ENCODE measurements around the gene MOXD1.
"Not testable (repeated sequence)": the region's sequence is repeated elsewhere in the genome, so short reads cannot be mapped to it uniquely, and the experiment has no call there.

Gene MOXD1

DNA sequence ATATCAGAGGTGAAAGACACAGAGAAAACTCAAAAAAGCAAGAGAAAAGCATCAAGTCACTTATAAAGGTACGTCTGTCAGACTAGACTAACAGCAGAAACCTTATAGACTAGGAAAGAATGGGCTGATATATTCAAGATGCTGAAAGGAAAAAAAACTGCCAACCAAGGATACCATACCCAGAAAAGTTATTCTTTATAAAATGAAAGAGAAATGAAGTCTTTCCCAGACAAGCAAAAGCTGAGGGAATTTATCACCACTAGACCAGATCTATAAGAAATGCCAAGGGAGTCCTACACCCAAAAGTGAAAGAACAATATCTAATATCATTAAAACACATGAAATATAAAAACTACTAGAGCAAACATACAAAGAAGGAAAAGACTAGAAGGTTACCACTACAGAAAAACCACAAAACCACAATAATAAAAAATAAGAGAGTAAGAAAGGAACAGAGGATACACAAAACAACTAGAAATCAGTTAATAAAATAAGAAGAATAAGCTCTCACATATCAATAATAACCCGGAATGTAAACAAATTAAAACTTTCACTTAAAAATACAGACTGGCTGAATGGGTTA is 6.2 kb downstream of the MOXD1 start:
- DNase-seq: no peak

DNA sequence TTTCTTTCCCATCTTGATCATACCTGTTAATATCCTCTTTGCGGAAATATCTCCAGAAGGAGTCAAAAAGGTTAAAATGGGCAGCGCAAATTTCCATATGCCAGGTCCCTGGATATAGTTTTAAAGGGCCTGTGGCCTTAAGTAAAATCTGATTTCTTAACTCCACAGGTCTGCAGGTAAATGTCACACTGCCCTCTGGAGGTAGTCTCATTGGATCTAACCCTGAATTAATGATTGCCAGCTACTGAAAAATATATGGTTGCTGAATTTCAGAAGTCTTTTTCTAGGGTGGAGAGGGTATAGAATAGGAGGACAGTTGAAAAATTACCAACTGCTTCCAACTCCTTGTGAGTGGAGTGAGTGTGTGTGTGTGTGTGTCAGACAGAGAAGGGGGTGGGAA is 8.5 kb downstream of the MOXD1 start:
- DNase-seq: no peak

DNA sequence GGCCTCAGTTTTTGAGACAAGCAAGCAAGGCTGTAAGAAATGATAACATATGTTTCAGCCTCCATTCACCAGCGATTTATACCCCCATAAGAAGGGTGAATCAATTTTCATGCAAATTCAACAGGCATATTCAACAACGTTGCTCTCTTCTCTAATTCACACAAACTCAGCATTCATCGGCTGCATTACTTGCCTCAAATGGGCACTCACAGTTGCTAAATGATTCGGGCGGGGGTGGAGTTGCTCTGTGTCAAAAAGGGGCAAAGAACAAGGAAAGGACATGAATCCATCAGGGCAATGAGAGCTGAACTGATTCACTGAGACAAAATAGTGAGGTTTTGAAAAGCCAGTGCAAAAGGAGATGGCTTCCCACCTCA is 9.0 kb downstream of the MOXD1 start:
- DNase-seq: no peak

DNA sequence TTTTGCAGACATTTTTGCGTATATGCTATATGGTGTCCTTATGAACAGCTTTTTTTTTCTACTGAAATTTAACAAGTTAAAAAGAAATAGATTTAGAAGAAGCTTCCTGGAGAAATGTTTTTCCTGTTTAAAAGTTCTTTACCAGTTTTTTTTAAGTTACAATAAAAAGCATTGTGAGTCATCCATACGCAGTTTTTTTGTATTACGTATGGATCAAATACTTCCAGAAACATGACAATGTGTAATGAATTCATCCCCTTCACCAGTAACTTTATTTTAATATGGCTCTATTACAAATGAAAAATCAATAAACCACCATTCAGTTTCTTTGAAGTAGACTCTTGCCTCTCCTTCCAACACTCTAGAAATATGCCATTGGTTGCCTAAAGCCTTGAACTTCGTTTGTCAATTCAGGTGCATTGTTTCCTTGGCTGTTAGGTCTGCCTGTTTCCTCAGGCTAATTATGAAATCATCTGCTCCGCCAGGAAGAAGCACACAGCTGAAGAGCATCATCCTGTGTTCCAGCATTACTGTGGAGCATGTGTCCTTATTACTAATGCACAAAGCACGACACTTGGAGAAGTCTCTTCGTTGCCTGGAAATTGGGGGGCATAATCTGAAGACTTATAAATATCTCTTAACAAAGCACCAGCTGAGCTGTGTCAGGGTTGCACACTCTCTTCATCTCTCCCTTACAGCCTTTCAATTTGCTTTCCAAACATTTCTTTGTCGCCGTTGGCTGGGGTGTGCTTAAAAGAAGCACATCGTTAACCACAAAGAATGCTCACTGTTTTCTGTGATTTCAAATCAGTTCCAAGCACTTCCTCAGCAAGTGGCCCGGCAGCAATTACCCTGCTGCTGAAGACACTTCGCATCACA is 9.6 kb downstream of the MOXD1 start:
- no peak for DNase-seq

DNA sequence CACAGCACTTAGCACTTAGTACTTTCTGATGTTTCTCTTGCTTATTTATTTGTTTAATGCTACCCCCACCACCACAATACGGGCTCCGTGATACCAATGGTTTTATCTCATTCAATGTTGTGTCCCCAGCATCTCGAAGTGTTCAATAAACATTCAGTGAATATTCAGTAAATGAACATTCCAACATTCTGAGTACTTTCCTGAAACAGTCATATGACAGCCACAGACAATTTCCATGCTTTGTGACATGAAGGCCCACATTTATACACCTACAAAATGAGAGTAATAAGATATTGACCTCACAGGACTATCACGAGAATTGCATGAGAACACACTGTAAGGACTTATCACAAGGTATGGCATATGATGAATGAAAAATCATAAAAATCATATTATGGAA is 10.8 kb downstream of the MOXD1 start:
- DNase-seq: no peak

DNA sequence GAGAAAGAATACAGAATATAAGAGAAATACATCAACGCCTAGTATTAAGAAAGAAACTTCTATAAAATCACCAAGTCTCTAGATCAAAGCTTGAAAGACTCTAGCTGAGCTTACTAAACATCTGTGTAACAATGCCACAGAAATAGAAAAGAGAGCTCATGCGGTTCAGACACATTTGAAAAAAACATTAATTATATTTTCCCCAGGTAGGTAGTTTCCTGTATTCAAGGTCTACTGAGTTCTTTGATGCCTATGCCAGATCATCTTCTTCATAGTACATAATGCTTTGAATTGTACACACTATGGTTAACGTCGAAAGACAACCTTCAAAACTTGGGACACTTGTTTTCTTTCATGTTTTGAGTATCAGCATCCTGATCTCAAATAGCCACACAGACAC is 11.3 kb downstream of the MOXD1 start:
- no peak for DNase-seq

DNA sequence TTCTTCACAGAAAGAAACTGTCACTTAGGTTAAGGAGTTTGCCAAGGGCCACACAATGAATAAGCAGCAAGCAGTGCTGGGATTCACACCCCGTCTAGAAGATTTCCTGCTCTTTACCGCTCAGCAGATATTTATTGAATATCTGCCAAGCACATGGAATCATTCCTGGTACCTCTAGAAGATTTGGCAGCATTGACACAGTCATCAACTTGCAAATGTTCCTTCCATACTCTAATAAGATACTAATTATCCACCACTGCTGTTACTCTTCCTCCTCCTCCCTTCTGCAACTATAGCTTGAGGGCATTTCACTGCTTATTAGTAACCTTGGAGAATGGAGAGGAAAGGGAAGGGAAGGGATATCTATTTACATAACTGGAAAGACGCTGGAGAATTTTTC is 13.0 kb downstream of the MOXD1 start:
- DNase-seq: no peak

DNA sequence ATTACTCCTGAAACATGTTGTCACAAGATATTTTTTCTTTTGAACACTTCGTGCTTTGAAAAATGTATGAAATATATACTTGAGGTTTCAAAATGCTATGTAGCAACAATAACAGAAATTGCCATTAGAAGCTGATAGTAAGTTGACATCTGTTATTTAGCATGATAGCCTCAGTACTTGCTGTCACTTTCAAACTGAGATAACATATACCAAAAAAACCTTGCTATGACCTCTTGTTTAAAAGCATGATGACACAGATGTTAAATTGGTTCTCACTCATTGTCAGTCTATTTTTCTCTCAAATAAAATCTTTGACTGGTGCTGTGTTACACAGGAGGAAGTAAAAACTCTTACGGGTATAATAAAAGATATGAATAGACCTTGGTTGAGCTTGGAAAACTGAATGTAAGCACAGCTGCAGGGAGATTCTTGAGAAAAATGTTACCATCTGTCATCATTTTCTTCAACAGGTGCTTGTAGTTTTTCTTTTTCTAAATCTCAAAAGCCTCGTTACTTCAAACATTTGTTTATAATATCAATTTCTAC is 18.6 kb downstream of the MOXD1 start:
- DNase-seq: no peak

DNA sequence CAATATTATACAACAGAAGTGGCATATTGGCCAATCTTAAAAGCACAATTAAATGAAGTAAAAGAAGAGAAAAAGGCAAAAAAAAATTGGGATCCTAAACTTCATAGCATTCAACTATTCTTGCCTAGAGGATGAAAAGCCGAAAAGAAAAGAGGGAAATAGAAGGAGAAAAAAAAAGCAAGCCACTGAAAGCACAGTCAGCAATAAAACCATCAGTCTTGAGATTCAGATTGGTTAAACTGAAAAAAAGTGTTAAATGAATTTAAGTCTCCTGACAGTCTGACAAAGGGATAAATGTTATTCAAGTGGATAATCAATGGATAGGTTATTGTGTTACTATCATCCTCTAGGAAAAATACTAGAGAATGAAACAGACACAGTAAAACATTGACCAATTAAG is 19.9 kb downstream of the MOXD1 start:
- DNase-seq: no peak

DNA sequence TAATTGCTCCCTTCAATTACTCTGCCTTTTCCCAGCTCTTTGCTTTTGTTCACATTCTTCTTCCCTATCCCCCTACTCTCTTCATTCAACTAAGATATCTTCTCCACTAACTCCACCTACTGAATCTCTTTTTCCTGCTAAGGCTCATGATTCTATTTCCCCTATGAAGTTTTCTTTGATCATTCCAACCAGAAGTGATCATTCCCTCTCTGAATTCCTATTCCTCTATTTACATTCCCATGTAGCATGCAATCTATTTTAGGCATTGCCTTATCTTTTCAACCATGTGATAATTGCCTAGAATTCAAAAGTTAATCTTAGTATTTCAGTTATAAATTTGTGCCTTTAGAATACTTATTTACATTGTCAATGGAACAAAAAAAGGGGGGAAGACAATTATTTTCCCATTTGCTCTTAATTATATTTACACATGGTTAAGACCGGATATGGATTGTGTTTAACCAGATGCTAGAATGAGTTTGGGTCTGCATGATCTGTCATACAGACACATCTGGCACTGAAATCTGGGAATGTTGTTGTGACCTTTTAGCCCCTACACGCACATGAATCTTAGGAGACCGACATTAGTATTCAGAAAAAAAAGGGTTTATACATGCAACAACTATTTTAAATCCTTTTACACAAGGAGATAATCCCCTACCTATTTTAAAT is 20.8 kb downstream of the MOXD1 start:
- no peak for DNase-seq

DNA sequence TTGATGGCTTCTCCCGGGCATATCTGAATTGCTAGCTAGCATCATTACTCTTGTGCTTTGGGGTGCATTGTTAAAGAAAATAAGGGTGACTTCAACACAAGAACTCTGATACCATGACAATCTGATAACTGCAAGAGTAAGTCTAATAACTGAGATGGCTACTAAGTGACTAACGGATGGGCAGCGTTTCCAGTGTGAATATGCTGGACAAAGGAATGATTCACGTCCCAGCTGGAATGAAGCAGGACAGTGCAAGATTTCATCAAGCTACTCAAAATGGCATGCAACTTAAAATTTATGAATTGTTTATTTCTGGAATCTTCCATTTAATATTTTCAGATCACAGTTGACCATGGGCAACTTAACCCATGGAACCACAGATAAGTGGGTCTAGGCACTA is 31.7 kb downstream of the MOXD1 start:
- DNase-seq: no peak

DNA sequence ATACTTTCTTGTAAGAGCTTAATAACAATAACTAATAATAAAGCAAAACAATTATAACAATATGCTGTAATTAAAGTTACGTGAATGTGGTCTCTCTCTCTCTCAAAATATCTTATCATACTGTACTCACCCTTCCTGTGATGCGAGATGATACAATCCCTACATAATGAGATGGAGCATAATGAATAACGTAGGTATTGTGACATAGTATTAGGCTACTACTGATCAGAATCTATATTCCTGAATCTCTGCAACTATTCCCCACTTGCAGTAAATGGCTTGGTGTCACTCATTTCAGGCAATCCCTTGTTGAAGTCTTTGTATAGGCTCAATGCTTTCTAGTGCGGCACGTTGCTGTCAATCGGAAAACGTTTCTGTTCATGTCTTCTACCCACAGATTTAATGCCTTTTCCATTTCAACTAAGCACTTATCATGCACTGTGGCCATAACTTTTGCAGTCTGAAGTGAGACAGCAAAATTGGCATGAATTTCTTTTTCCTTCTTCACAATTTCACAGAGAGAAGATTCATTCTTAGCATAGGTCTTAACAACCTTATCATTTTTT is 32.3 kb downstream of the MOXD1 start:
- DNase-seq: no peak

DNA sequence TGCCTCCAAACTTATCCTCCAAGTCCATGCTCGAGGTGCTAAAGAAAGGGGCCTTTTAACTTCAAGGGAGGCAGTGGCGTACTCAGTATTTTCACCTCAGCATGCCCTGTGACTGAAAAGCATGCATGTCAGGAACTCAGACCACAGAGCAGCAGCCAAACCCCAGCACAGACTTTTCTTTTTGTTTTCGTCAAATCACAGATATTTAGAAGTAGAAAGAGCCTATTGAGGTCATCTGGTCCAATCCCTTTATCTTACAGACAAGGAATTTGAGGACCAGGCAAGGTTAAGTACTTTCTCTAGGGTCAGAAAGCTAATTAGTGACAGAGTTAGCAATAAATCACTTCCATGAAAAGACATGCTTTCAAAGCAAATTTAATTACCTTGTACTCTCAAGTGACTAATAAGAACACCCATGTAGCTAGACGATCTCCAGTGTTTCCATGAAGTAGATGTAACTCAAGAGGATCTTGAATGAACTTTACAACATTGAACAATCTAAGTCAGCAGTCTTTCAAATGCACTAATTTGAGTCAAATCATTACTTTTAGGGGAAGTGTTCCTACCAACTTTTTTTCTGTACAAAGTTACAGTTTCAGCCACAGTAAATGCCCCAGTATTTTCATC is 35.9 kb downstream of the MOXD1 start:
- DNase-seq: no peak

DNA sequence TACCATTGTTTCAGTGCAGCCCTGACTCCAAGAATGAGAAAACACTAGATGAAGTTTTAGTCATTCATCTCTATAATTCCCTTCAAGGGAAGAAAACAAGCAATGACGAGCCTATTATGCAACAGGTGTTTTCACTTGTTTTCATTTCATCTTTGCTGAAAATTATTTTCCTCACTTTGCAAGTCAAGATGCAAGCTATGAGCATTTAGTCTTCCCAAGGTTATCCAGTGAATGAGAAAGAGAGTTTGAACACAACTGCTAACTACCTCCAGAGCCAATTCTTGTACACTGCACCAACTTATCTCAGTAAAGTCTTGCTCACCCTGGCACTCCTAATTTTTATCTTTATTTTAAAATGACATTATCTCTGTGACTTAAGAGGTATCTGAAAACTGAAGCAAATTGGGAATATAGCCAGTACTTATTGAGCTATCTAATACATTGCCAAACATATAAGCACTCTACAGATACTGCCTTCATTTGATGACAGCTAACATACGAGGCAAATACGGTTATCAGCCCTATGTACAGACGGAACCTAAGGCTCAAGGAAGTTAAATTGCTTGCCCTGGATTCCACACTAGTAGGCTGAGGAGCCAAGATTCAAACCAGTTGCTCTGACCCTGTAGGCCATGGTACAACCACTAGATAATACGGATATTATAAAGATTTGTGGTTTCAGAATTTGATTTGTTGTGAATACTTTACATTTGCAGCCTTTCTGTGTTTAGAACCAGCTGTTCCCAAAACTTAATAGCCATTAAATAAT is 36.8 kb downstream of the MOXD1 start:
- DNase-seq: no peak

DNA sequence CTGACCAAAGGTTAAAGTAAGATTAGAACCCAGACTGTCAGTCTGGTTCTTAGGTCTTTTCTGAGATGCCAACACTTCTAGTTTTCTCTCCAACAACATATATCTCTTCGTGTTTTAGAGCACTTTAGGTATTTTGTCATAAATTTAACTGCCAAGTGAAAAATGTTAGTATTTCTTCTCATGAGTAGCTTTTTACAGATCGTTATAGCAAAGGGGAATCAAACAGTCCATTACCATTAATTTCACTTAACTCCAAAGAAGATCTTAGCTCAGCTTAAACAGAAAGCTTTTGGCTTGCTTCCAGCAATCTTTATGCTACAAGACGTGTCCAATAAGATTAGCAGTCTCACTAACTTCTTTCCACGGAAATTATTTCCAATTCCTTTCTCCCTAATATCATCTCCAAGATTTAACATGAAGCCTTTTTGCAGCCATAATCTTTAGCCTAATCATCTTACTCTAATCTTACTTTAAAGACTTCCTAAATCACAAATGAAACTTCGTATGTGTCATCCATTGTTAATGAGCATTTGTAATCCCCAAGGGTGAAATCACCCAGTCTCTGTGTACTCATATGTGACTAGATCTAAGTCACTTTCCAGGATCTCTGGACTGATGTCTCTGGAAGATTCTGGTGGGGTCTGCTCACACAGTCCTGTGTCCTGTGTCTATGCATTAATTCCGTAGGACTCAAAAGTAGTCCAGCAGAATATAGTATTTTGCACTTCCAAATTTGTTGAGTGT is 38.7 kb downstream of the MOXD1 start:
- DNase-seq: no peak

DNA sequence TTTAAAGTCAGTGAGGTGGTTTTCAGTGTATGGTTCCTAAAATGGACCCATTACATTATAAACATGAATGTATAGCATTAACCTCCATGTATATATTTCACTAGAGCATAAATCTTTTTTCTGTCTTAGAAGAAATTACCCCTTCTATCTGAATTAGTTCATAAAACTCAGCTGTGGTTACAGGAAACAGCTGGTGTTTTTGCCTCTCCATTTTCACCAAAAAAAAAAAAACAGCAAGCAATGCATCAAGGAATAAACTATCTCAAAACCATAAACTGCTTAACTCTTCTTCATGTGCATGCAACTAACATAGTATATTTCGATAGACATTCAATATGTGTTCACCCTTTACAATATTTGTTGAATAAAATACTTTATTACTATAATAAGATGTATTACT is 40.2 kb downstream of the MOXD1 start:
- no peak for DNase-seq

DNA sequence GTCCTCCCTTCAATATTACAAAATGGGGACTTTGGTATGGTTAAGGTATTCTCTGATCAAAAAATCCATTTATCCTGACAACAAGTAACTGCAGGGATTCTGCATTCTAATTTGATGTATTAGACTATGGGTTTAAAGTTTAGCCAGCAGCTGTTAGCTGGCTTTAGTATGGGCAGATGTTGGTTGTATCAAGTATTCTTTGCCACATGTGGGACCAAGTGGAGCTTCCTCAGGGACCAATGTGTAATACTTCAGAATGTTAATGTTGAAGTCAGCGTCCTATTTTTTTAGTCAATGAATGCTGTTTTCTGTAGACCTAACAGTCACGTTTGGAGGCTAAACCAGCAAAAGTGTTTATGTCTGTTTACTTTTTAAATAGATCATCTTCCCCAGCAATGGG is 41.4 kb downstream of the MOXD1 start:
- no peak for DNase-seq

DNA sequence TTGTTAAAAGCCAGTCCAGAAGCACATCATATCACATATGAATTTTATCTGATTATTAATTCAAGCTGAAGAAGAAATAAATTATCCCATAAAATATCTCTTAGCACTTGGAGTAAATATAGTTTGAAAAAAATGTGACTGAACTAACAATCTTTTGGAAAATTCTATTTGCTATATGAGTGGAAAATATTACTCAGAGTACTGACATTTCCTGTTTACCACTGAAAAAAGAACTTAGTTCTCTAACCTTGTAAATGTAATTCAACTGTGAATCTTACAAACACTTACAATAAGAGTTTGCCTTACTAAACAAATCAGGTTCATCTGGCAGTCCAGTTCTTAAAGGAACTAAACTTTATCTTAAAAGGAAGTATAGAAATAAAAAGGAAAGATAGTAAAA is 44.2 kb downstream of the MOXD1 start:
- DNase-seq: no peak

DNA sequence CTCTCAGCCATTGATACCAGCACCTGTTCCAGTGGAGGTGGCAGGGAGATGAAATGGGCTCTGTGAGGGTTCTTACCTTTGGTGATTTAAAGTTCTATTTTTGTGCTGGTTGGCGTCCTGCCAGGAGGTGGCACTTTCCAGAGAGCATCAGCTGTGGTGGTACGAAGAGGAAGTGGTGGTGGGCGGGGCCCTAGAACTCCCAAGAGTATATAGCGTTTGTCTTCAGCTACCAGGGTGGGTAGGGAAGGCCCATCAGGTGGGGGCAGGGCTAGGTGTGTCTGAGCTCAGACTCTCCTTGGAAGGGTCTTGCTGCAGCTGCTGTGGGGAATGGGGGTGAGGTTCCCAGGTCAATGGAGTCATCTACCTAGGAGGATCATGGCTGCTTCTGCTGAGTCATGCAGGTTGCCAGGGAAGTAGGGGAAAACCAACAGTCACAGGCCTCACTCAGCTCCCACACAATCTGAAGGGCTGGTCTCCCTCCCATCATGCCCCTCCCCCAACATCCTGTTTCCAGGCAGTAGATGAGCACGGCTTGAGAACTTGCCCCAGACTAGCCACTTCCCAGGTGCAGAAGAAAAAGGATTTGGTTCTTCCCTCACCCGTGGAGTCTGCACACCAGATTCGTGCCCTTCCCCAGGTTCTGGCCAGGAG is 46.6 kb downstream of the MOXD1 start:
- DNase-seq: peak; percentile 67

DNA sequence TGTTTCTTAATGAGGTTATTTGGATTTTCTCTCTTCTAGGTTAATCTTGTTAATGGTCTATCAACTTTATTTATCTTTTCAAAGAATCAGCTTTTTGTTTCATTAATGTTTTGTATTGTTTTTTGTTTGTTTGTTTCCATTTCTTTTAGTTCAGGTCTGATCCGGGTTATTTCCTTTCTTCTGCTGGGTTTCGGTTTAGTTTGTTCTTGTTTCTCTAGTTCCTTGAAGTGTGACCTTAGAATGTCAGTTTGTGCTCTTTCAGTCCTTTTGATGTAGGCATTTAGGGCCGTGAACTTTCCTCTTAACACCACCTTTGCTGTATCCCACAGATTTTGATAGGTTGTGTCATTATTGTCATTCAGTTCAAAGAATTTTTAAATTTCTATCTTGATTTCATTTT is 49.3 kb downstream of the MOXD1 start:
- not testable (repeated sequence) for DNase-seq

DNA sequence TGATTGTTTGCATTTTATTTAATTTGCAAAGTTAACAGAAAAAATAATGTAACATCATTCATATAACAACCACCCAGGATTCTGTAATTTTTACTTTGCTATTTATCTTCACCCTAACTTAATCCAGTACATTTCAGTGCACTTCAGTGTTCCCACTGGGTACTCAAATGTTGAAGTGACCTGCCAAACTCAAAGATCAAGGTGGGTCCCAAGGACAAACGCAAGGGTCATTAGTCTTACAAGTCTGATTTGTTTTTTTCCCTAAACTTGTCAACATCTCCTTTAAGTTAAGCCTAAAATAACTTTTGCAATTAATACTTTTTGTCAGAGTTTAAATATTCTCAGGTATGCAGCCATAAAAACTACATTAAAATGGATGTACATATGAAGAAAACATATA is 53.0 kb downstream of the MOXD1 start:
- DNase-seq: no peak
